OCI-LY3 (cell line): ENCODE measurements around the gene DNAH1.
A peak's percentile ranks its signal among the peaks of the same experiment; 100 is the strongest.

Experiments
- H2AFZ ChIP-seq: fragments of 200-600, 300-600 bp; shearing (Covaris generic); 2 replicates; pipeline ENCODE4 v1.6.0; 2014; ENCODE audit warnings: antibody characterized with exemption, low read depth, low read length
- H3K27ac ChIP-seq: fragments of 200-600, 300-600 bp; sonication (generic); 2 replicates; pipeline ENCODE4 v1.5.1; 2014; ENCODE audit warnings: mild to moderate bottlenecking, low read length, moderate library complexity, mixed read lengths
- H3K27me3 ChIP-seq: fragments of 200-600, 300-600 bp; sonication (generic); 2 replicates; pipeline ENCODE4 v1.6.1; 2014; ENCODE audit warnings: low read depth, low read length, mixed read lengths
- H3K36me3 ChIP-seq: fragments of 200-600, 300-600 bp; sonication (generic); replicated peaks from 2 replicates; pipeline ENCODE3; 2014; ENCODE audit warnings: low read depth, low read length, mixed read lengths
- H3K4me1 ChIP-seq: fragments of 300-600, 200-600 bp; sonication (generic); 2 replicates; pipeline ENCODE4 v1.6.1; 2014; ENCODE audit warnings: low read length, mixed read lengths
- H3K4me2 ChIP-seq: fragments of 200-600, 300-600 bp; sonication (generic); 2 replicates; pipeline ENCODE4 v1.6.1; 2014; ENCODE audit warnings: low read length, mixed read lengths
- H3K4me3 ChIP-seq: fragments of 300-600, 200-600 bp; sonication (generic); 2 replicates; pipeline ENCODE4 v1.5.1; 2014; ENCODE audit warnings: antibody characterized with exemption, mild to moderate bottlenecking, low read length, moderate library complexity
- H3K79me2 ChIP-seq: fragments of 300-600, 200-600 bp; shearing (Covaris generic); 2 replicates; pipeline ENCODE4 v1.6.1; 2014; ENCODE audit warnings: mild to moderate bottlenecking, low read length, mixed read lengths
- H3K9ac ChIP-seq: fragments of 300-600, 200-600 bp; shearing (Covaris generic); 2 replicates; pipeline ENCODE4 v1.6.0; 2014; ENCODE audit warnings: mild to moderate bottlenecking, low read length, moderate library complexity
- H3K9me3 ChIP-seq: fragments of 200-600, 300-600 bp; shearing (Covaris generic); 2 replicates; pipeline ENCODE4 v1.6.1; 2014; ENCODE audit warnings: low read length, mixed read lengths; ENCODE audit not compliant: insufficient read depth
- H4K20me1 ChIP-seq: fragments of 200-600, 300-600 bp; sonication (generic); 2 replicates; pipeline ENCODE4 v1.6.1; 2016; ENCODE audit warnings: low read length, mixed read lengths; ENCODE audit not compliant: insufficient read depth
- EZH2phosphoT487 ChIP-seq: fragments of 200-600 bp; shearing (Covaris generic); IDR thresholded peaks from 2 replicates; pipeline ENCODE4 v1.6.1; 2018; ENCODE audit warnings: antibody characterized with exemption, mixed run types, low read depth
- TF ChIP-seq, protein P1 (sequence below): fragments of 200-600, 300-600 bp; sonication (generic); IDR thresholded peaks from 2 replicates; pipeline ENCODE4 v1.5.1; 2014; ENCODE audit warnings: antibody characterized with exemption, low read length, low read depth

The DNAH1 gene

DNA sequence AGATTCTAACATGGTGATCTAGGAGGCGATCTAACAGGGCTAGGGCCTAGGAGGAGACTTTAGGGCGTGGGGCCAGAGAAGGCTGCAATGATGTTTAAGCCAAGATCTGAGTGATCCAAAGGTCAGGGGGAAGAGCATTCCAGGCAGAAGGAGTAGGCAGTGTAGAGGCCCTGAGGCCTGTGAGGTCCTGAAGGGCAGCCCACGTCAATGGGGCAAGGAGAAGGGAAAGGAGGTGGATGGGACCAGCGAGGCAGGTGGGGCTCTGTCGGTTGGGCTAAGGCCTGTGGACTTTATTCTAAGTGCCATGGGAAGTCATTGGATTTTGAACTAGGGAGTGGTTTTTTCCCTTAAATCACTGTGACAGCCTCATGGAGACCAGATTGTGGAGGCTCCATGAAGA, 10.2 kb upstream of the DNAH1 start:
- no peak overlapping the region for H3K27ac ChIP-seq
- no peak overlapping the region for H3K9ac ChIP-seq
- no peak for TF ChIP-seq EZH2phosphoT487
- H3K79me2 ChIP-seq, result no peaks in the 10 kb centered on the region
- H3K9me3 ChIP-seq, result no peaks in the 10 kb centered on the region
- H3K36me3 ChIP-seq, result no peaks in the 10 kb centered on the region
- H3K4me2 ChIP-seq, result no peak overlapping the region
- no peak overlapping the region for H2AFZ ChIP-seq
- no peaks in the 10 kb centered on the region for H4K20me1 ChIP-seq
- H3K4me1 ChIP-seq, result peaks cover 8% of the 10 kb centered on the region
- H3K4me3 ChIP-seq, result no peak overlapping the region
- no peaks in the 10 kb centered on the region for H3K27me3 ChIP-seq

DNA sequence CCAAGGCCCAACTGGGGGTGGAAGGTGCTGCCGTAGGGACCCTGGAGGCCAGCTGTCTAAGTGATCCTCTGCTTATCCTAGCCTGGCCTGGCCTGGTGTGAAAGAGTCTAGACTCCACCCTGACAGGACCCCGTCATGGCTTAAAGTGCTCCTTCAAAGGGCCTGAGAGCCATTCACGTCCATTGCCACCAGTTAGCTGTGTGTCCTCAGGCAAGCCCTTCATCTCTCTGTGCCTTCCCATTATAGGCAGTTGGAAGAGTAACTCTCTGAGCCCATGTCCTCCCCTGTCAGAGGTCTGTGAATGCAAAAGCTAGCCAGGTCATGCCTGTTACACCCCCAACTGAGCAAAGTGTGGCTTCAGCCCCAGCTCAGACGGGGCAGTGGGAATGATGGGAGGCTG, 9.1 kb upstream of the DNAH1 start:
- H3K9me3 ChIP-seq, result no peaks in the 10 kb centered on the region
- TF ChIP-seq, protein P1, sequence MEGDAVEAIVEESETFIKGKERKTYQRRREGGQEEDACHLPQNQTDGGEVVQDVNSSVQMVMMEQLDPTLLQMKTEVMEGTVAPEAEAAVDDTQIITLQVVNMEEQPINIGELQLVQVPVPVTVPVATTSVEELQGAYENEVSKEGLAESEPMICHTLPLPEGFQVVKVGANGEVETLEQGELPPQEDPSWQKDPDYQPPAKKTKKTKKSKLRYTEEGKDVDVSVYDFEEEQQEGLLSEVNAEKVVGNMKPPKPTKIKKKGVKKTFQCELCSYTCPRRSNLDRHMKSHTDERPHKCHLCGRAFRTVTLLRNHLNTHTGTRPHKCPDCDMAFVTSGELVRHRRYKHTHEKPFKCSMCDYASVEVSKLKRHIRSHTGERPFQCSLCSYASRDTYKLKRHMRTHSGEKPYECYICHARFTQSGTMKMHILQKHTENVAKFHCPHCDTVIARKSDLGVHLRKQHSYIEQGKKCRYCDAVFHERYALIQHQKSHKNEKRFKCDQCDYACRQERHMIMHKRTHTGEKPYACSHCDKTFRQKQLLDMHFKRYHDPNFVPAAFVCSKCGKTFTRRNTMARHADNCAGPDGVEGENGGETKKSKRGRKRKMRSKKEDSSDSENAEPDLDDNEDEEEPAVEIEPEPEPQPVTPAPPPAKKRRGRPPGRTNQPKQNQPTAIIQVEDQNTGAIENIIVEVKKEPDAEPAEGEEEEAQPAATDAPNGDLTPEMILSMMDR, result no peak
- no peak for TF ChIP-seq EZH2phosphoT487
- no peak overlapping the region for H3K4me2 ChIP-seq
- no peak overlapping the region for H3K9ac ChIP-seq
- H3K36me3 ChIP-seq, result no peaks in the 10 kb centered on the region
- H4K20me1 ChIP-seq, result no peaks in the 10 kb centered on the region
- H3K27me3 ChIP-seq, result no peaks in the 10 kb centered on the region
- H2AFZ ChIP-seq, result no peak overlapping the region
- H3K27ac ChIP-seq, result no peak overlapping the region
- H3K4me1 ChIP-seq, result peaks cover 18% of the 10 kb centered on the region
- no peaks in the 10 kb centered on the region for H3K79me2 ChIP-seq
- no peak overlapping the region for H3K4me3 ChIP-seq

GRCh38 chr3:52308308-52308707, 7.8 kb upstream of the DNAH1 start:
- H3K27ac ChIP-seq, result no peak overlapping the region
- H3K79me2 ChIP-seq, result no peaks in the 10 kb centered on the region
- no peak overlapping the region for H3K4me2 ChIP-seq
- no peak overlapping the region for H3K4me3 ChIP-seq
- TF ChIP-seq, protein P1, result no peak
- no peak for TF ChIP-seq EZH2phosphoT487
- H2AFZ ChIP-seq, result no peak overlapping the region
- no peaks in the 10 kb centered on the region for H4K20me1 ChIP-seq
- no peak overlapping the region for H3K9ac ChIP-seq
- no peaks in the 10 kb centered on the region for H3K27me3 ChIP-seq
- H3K4me1 ChIP-seq, result peaks cover 29% of the 10 kb centered on the region
- H3K36me3 ChIP-seq, result no peaks in the 10 kb centered on the region
- no peaks in the 10 kb centered on the region for H3K9me3 ChIP-seq

DNA sequence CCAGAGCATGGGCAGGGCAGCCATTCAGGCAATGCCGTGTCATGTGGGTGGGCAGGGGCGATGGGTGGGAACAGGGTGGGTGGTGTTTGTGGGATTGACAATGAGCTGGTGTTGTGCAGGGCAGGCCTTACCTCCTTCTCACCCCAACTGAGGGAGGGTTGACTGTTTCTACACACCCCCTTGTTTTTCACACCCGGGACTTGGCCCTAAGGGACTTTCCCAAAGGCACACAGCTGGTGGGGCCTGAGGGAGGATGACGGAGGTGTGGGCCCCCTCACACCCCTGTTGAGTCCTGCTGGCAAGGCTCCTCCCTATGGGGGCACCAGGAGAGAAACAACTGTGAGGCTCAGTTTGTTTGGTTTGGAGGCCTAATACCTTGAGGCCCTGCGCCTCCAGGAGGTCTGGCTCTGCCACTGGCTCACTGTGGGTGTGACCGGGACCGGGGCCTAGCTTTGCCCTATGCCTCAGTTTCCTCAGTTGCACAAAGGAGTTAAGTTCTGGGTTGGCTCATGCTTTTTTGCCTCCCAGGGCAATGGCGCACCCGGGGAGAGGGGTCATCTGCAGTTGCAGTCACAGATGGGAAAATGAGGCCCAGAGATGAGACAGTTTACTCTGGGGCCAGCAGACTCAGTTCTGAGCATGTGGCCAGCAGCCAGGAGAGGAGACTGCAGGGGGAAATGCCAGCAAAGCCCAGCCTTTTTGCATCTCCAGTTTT, 5.1 kb upstream of the DNAH1 start:
- peak overlapping the region; percentile 68 for H3K4me2 ChIP-seq

More for the DNA sequence above, 5.1 kb upstream of the DNAH1 start:
- Histone ChIP-seq H3K36me3 (no peaks in the 10 kb centered on the region), H3K9ac (peak overlapping the region; percentile 36; the same call in 1 of the 2 replicates), H3K4me3 (peak overlapping the region; percentile 27; the same call in 1 of the 2 replicates), H2AFZ (0 out of 2 replicates have a peak overlapping the region, but pooled peaks have one; percentile 6), H3K9me3 (no peaks in the 10 kb centered on the region), H3K4me1 (peaks cover 46% of the 10 kb centered on the region), H4K20me1 (no peaks in the 10 kb centered on the region), H3K27ac (peak overlapping the region; percentile 30), H3K27me3 (no peaks in the 10 kb centered on the region), H3K79me2 (no peaks in the 10 kb centered on the region)
- TF ChIP-seq, protein P1, result peak; percentile 24; the same call in 1 of the 2 replicates
- TF ChIP-seq EZH2phosphoT487, result no peak
